Tibial nerve (tissue), 4 donors: ENCODE results near the gene NARS2. TPM values are rescaled to one million over a fixed set of nuclear protein-coding genes. Genes with fewer than 3 reads are reported as not detected.

Experiments
- DNase-seq, 2 donors: peaks; one replicate each; pipeline ENCODE4 v3.0.0-alpha.2; 2019; ENCODE audit warnings: low spot score in 2 of 2
- H3K27ac ChIP-seq, 4 donors: fragments of 200-600 bp; sonication (generic) in 3 of 4; one replicate each; pipeline ENCODE4 v1.5.1; 2017 to 2019; ENCODE audit warnings: mild to moderate bottlenecking in 1 of 4
- H3K27me3 ChIP-seq, 2 donors: fragments of 200-600 bp; sonication (generic) in 1 of 2; one replicate each; pipeline versions ENCODE4 v1.5.1 to v1.6.0; 2017 to 2019
- H3K36me3 ChIP-seq, 3 donors: fragments of 200-600 bp; sonication (generic); one replicate each; pipeline ENCODE4 v1.5.1; 2018 to 2019
- H3K4me1 ChIP-seq, 4 donors: fragments of 200-600 bp; sonication (generic) in 3 of 4; one replicate each; pipeline ENCODE4 v1.5.1; 2017 to 2019
- H3K4me3 ChIP-seq, 4 donors: fragments of 200-600 bp; sonication (generic) in 3 of 4; one replicate each; pipeline ENCODE4 v1.5.1; 2017 to 2019; ENCODE audit warnings: mild to moderate bottlenecking in 1 of 4, moderate library complexity in 1 of 4
- H3K9me3 ChIP-seq, 4 donors: fragments of 200-600 bp; sonication (generic) in 3 of 4; one replicate each; pipeline ENCODE4 v1.5.1; 2017 to 2019
- EP300 ChIP-seq, 2 donors: sonication (generic); formaldehyde crosslinking; IDR thresholded peaks; one replicate each; pipeline ENCODE4 v1.6.1; 2017; ENCODE audit warnings: antibody characterized with exemption in 2 of 2, mild to moderate bottlenecking in 1 of 2
- POLR2A ChIP-seq, 2 donors: fragments of 450-650 bp; IDR thresholded peaks; one replicate each; pipeline ENCODE4 v1.6.1; 2017; ENCODE audit warnings: antibody characterized with exemption in 2 of 2, mild to moderate bottlenecking in 2 of 2, moderate library complexity in 2 of 2
- WGBS, 2 donors: methylation state at CpG; one replicate each; pipeline ENCODE4 v1.1.5; 2018; 5-methylcytosine and 5-hydroxymethylcytosine counted together
- total RNA-seq, 4 donors: library from RNA; depleted of rRNA; stranded (reverse); fragments of >200 nt; gene quantifications; one replicate each; pipeline ENCODE4 v1.1.0, GENCODE V29; 2016
- TF ChIP-seq, protein P1 (sequence below), 5 experiments: fragments of 200-600 bp in 3 of 5; fragments of 450-650 bp in 2 of 5; sonication (generic) in 3 of 5; IDR thresholded peaks; one replicate each; pipeline ENCODE4 v1.5.1; 2016 to 2019; ENCODE audit warnings: antibody characterized with exemption in 5 of 5, mild to moderate bottlenecking in 3 of 5, moderate library complexity in 2 of 5

The NARS2 gene
- total RNA-seq, 4 donors from 2014 or later, result 16.5 to 23.8 (median 19.2) TPM

DNA sequence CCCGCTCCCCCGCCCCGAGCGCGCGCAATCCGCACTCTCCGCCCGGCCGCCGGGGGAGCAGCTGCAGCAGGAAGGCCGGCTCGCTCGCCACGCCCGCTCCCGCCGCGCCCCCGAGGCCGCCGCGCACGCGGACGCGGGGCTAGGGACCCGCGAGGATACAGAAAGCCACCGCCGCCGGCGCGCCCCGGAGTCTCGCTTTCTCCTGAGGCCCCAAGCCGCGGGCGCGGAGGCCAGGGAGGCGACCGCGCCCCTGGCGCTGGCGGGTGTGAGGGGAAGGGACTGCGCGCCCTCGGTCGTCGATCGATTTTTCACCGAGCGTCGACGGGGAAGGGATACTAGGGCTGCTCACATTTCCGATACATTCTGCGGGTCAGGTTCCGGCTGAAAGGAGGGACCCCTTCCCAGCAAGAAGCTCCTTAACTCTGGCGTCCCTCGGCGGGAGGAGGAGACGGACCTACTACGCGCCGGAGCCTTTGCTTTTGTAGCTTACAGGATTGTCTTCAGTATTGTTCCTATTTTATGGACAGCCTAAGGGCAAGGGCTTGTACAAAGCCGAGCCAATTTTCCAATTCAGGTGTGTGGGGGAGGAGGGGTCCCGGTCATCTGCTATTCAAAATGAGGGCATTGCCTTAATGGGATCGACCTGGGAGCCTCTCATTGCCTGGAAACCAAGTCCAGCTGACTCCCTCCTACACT lies 156.6 kb downstream of the NARS2 start:
- H3K4me3 ChIP-seq, result peak overlapping the region; percentile 73 to 94 (median 82)
- H3K4me1 ChIP-seq, result peaks cover 0 to 42% (median 24%) of the 10 kb centered on the region in 4 donors
- no peaks in the 10 kb centered on the region for H3K27me3 ChIP-seq
- H3K9me3 ChIP-seq, result no peaks in the 10 kb centered on the region
- TF ChIP-seq, protein P1, sequence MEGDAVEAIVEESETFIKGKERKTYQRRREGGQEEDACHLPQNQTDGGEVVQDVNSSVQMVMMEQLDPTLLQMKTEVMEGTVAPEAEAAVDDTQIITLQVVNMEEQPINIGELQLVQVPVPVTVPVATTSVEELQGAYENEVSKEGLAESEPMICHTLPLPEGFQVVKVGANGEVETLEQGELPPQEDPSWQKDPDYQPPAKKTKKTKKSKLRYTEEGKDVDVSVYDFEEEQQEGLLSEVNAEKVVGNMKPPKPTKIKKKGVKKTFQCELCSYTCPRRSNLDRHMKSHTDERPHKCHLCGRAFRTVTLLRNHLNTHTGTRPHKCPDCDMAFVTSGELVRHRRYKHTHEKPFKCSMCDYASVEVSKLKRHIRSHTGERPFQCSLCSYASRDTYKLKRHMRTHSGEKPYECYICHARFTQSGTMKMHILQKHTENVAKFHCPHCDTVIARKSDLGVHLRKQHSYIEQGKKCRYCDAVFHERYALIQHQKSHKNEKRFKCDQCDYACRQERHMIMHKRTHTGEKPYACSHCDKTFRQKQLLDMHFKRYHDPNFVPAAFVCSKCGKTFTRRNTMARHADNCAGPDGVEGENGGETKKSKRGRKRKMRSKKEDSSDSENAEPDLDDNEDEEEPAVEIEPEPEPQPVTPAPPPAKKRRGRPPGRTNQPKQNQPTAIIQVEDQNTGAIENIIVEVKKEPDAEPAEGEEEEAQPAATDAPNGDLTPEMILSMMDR (IDR thresholded peaks at IDR 0.05), result peak in 3 of 5 experiments; percentile 37 to 84 (median 79)
- TF ChIP-seq POLR2A (IDR thresholded peaks at IDR 0.05) (peak; percentile 90 to 91), EP300 (IDR thresholded peaks at IDR 0.05) (peak in 1 of 2 donors; percentile 75)
- H3K27ac ChIP-seq, result peak overlapping the region; percentile 92 to 98 (median 96)
- no peaks in the 10 kb centered on the region for H3K36me3 ChIP-seq
- DNase-seq, result peak; percentile 63 to 64
- WGBS, 2 donors, result 0 to 1% methylated on average over 21 to 44 of the region's 68 CpGs

DNA sequence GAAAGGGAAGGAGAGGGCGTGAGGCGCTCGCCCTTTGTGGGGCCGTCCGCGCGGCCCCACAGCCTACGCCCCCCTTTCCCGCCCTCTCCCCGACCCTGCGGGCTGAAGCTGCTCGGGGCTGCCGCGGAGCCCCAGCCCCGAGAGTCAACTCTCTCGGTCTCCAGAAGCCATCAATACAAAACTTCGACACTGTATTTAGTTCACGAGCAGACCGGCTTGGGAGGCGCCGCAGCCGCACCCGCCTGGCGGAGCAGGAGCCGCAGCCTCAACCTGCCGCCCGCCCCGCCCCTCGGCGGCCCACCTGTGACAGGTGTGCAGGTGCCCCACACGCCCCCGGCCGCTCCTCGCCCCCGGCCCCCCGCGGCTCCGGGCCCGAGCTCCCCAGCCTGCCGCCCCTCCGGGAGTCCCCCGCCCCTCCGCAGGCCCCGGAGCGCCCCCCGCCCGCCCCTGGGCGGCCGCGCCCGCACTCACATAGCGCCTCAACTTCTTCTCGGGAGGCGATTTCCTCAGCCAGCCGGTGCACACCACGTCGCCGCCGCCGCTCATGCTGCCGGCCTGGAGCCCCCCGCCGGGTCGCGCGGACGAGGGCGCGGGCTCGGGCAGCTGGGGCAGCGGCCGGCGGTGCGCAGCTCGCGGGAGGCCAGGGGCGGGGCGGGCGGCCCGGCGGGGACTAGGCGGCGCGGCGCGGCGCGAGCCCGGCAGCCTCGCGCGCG lies 157.3 kb downstream of the NARS2 start, which contains the start of gene GAB2:
Gene GAB2, minus strand, starts transcription at position 646 of the 713 bp plus-strand sequence. Its CDS starts 100 bp downstream, at position 546.
- 0% methylated on average over 12 to 38 of the region's 93 CpGs for WGBS, 2 donors

DNA sequence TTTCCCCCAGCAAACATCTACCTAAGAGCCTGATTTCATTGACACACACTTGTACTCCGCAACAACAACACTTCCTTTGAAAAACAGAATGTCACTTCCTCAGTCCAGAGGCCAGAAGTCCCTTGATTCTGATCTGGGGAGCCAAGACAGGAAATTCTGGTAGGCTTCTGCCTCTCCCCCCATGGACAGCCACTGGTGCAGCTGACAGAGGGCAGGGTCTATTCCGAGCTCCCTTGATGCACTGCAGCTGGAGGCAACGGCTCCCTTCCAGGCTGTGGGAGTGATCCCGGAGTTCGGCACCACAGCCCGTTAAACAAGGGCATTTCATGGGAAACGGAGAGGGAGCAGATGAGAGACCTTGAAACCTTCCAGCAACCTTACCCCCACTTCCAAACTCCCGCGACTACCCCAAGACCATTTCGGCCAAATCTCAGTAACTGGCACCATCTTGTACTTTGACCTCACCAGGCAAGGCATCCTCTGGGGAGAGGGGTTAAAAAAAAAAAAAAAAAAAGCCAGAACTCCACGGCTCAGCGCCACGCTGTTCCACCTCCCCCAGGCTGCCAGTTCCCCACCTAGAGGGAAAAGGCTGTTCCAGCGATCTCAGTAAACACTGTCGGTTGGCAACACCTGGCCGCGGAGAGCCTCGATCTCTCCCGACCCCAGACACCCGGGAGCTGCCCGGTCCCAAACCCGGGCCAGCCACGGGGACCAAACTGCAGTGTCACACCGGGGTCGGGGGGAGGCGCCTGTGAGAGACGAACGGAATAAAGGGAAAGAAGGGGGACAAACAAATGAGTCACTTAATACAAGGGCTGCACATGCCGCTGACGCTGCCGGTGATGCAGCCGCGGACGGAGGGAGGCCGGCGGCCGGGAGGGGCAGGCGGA lies 158.1 kb downstream of the NARS2 start:
- Histone ChIP-seq H3K36me3 (no peaks in the 10 kb centered on the region), H3K4me3 (peak overlapping the region; percentile 73 to 94 (median 90)), H3K27ac (peak overlapping the region; percentile 94 to 100 (median 98)), H3K27me3 (no peaks in the 10 kb centered on the region), H3K9me3 (no peaks in the 10 kb centered on the region), H3K4me1 (peaks cover 0 to 42% (median 24%) of the 10 kb centered on the region in 4 donors)
- WGBS, 2 donors, result 1 to 2% methylated on average over 35 to 37 of the region's 38 CpGs
- DNase-seq, result peak; percentile 82 to 83
- TF ChIP-seq EP300 (IDR thresholded peaks at IDR 0.05), result peak in 1 of 2 donors; percentile 96
- peak; percentile 10 to 81 for TF ChIP-seq POLR2A (IDR thresholded peaks at IDR 0.05)
- TF ChIP-seq, protein P1 (IDR thresholded peaks at IDR 0.05), result peak; percentile 28 to 76 (median 65)

More for the DNA sequence above, 157.3 kb downstream of the NARS2 start, which contains the start of gene GAB2:
- no peaks in the 10 kb centered on the region for H3K36me3 ChIP-seq
- no peak for DNase-seq
- no peaks in the 10 kb centered on the region for H3K27me3 ChIP-seq
- peak within 1 kb of the TSS; percentile 94 to 100 (median 98) for H3K27ac ChIP-seq
- TF ChIP-seq EP300 (IDR thresholded peaks at IDR 0.05) (no peak), POLR2A (IDR thresholded peaks at IDR 0.05) (peak in 1 of 2 donors; percentile 83)
- TF ChIP-seq, protein P1 (IDR thresholded peaks at IDR 0.05), result no peak
- peak within 1 kb of the TSS; percentile 73 to 94 (median 90) for H3K4me3 ChIP-seq
- peaks cover 0 to 42% (median 24%) of the 10 kb centered on the region in 4 donors for H3K4me1 ChIP-seq
- H3K9me3 ChIP-seq, result no peaks in the 10 kb centered on the region

DNA sequence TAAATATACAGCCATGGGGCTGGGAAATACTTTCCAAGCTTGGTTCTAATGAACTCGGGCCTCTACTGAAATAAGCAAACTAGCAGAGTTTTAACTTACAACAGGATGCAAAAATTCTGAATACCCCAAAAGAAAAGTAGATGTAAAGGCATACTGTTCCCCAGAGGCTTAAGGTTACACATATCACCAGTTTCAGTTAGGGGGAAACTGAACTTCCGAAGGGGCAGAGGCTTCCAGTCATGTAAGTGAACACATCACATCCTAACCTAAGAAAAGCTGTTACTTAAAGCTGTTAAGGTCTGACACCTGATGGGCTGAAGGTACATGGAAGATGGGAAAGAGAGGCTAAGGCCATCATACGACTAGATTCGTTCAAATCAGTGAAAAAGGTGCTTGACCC lies 159.3 kb downstream of the NARS2 start:
- Histone ChIP-seq H3K27me3 (no peaks in the 10 kb centered on the region), H3K4me1 (peaks cover 0 to 37% (median 19%) of the 10 kb centered on the region in 4 donors), H3K36me3 (peaks cover 0 to 7% (median 0%) of the 10 kb centered on the region in 3 donors), H3K27ac (peak overlapping the region in 3 of 4 donors; percentile 94 to 100 (median 98)), H3K4me3 (no peak overlapping the region), H3K9me3 (peaks cover 0 to 10% (median 0%) of the 10 kb centered on the region in 4 donors)
- WGBS, 2 donors, result 67 to 70% methylated on average over 4 of the region's 4 CpGs
- TF ChIP-seq, protein P1 (IDR thresholded peaks at IDR 0.05), result no peak
- TF ChIP-seq EP300 (IDR thresholded peaks at IDR 0.05) (no peak), POLR2A (IDR thresholded peaks at IDR 0.05) (no peak)
- no peak for DNase-seq
